Stimulated activated CD8-positive, alpha-beta memory T cell treated with anti-CD3 and anti-CD28 coated beads, Interleukin-12 subunit alpha, Interleukin-12 subunit beta, amount 100 ng/mL, for 1 hour (primary cell): ENCODE data around the gene TMPRSS9.
"Not testable (repeated sequence)": the region's sequence is repeated elsewhere in the genome, so short reads cannot be mapped to it uniquely, and the experiment has no call there.

Source experiments
- DNase-seq: peaks from one replicate; pipeline ENCODE4 v3.0.0-alpha.2; 2020; ENCODE audit warnings: low read depth

TMPRSS9 gene

DNA sequence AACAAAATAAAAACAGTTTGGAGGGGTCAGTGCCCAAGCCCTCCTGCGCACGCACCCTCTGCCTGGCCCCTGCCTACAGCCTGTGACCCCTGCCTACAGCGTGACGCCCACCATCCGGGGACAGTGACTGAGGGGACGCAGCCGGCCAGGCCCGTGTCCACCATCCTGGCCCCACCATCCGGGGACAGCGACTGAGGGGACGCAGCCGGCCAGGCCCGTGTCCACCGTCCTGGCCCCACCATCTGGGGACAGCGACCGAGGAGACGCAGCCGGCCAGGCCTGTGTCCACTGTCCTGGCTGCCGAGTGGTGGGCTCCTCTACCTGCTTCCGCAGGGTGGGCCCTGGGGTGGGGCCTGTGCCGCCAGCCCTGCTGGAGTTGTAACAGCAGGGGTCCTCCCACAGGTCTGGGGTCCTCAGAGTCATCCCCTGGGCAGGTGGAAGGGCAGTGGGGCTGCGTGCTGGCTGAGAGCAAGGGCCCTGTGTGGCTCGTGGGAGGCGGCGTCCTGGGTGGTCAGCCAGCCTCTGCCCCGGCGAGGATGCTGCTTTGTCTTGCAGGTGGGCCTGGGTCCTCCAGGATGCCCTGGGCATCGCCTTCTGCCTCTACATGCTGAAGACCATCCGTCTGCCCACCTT is 17.3 kb upstream of the TMPRSS9 start:
- no peak for DNase-seq

DNA sequence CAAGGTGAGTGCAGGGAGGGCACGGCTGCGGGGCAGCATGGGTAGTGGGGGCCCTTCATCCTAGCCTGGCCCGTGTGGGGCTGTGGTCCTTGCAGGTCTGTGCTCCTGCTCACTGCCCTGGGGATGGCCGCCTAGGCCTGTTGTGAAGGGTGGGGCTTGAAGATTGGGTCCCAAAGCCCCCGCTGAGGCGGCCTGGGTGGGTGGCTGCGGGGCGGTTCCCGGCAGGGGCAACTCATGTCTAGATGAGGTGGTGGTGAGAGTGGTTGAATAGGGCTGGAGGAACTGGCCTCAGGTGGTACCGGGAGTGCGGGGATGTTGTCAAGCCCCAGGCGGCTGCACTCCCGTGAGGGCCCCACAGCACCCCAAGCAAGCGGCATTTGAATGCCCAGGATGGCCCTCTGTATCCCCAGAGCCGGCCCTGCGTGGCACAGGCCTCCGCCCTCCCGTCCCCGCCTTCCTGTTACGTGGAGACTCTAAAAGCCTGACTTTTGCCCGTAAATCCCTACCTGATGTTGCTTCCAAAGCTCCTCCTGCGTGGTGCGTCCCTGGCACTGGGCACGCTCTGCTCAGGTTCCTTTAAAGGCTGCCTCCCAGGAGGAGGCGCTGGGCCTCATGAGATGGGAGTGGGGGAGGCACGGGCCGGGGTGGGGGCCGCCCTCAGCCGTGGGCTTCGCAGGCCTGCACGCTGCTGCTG is 16.6 kb upstream of the TMPRSS9 start:
- no peak for DNase-seq

DNA sequence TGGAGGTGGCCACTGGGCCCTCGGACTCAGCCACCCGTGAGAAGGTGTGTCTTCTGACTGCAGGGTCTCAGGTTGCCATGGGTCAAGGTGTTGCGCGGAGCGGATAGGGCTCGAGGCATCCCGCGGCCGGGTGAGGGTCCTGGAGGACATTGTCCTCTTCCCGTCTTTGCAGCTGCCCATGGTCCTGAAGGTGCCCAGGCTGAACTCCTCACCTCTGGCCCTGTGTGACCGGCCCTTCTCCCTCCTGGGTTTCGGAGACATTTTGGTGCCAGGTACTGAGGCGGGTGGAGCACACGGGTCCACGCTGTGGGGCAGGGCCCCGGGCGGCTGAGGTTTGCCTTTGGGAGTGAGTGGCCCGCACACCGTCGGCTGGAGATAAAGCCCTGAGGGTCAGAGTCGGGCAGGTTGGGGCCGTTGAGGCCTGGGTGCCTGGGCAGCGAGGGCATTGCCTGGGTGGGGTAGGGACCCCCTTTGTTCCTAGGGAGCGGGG is 15.6 kb upstream of the TMPRSS9 start:
- no peak for DNase-seq

DNA sequence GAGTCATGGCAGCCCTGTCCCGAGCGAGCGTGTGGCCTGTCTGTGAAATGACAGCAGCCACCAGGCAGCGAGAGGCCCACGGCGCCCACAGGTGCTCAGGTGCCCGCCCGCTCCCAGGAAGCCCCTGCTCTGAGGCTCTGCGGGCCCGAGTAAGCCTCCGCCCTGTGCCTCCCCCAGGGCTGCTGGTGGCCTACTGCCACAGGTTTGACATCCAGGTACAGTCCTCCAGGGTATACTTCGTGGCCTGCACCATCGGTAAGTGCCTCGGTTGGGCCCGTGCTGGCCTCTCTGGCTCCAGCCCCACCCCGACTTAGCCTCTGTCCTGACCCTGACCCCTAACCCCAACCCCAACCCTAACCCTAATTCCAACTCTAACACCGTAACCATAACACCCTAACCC is 15.0 kb upstream of the TMPRSS9 start:
- no peak for DNase-seq

DNA sequence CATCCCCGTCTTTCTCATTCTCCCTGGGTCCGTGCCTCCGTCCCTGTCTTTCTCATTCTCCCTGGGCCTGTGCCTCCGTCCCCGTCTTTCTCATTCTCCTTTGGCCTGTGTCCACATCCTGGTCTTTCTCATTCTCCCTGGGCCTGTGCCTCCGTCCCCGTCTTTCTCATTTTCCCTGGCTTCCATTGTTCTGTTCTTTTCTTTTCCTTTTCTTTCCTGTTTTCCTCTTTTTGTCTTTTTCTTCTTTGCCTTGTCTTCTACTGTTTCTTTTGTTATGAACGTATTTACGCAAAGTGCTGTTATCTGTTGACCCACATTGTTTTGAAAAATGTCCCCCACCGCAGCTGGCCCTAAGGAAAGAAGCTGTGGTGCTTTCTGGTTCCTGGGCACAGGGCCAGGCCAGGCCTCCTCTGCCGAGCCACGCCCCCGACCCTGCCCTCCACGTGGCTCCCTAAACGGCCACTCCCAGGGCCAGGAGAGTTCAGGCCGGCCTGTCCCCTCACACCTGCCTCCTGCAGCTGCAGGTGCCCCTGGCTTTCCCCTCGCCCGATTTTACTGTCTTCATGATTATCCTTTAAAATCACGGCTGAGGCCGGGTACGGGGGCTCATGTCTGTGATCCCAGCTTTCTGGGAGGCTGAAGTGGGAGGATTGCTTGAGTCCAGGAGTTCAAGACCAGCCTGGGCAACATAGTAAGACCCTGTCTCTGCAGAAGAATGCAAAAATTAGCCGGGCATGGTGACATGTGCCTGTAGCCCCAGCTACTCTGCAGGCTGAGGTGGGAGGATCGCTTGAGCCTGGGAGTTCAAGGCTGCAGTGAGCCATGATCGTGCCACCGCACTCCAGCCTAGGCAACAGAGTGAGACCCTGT is 14.0 kb upstream of the TMPRSS9 start:
- DNase-seq, result no peak

DNA sequence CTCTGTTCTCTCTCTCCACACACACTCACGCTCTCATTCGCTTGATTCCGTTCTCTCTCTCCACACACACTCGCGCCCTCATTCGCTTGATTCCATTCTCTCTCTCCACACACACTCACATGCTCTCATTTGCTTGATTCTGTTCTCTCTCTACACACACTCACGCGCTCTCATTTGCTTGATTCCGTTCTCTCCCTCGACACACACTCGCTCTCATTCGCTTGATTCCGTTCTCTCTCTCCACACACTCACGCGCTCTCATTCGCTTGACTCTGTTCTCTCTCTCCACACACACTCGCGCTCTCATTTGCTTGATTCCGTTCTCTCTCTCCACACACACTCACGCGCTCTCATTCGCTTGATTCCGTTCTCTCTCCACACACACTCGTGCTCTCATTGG is 10.2 kb upstream of the TMPRSS9 start:
- not testable (repeated sequence) for DNase-seq

DNA sequence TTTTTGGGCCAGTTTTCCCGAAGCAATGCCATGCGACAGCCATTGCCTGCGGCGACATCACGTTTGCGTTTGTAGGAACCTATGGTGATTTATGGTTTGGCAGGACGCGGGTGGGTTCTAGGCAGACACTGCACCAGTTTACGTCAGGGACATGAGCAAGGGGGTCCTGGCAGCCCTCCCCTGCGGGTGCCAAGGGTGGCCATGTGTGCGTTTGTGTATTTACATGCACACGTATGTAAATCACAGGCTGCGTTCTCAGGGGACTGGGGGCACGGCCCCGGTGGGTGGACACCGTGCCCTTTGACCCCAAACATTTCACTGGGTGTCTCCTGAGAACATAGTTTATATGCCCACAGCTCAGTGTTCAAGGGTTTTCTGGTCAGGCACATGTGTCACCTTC is 9.4 kb upstream of the TMPRSS9 start:
- no peak for DNase-seq

DNA sequence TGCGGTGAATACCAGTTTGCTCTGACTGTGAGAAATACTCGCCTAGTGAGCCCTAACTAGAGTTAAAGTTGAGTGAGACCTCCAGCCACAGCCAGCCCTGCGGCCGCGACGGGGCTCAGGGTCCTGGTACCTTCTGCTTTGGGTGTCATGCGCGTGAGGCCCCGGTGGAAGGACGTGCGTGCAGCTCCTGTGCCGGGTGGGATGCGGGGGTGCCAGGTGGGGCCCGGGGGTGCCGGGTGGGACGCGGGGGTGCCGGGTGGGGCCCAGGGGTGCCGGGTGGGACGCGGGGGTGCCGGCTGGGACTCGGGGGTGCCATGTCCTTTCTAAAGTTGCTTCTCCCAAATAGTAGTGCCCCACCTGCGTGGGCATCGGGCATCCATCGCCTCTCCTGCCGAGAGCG is 8.5 kb upstream of the TMPRSS9 start:
- no peak for DNase-seq

DNA sequence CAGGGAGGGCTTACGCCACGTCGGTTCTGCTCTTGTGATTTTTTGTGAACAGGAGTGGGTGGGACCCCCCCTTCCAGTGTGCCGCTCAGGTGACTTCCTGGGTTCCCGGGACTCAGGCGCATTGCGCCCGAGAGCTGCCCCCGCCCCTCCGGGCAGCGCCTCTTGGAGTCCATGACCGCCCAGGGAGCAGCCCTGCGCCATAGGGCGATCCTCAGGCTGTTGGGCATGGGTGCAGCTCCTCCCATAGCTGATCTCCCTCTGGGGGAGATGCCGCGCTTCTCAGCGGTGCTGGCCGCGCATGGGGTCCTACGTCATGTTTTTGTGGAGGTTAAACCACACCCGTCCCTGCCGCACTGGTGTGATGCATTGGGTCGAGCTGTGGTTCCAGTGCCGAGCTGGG is 7.9 kb upstream of the TMPRSS9 start:
- DNase-seq, result no peak

DNA sequence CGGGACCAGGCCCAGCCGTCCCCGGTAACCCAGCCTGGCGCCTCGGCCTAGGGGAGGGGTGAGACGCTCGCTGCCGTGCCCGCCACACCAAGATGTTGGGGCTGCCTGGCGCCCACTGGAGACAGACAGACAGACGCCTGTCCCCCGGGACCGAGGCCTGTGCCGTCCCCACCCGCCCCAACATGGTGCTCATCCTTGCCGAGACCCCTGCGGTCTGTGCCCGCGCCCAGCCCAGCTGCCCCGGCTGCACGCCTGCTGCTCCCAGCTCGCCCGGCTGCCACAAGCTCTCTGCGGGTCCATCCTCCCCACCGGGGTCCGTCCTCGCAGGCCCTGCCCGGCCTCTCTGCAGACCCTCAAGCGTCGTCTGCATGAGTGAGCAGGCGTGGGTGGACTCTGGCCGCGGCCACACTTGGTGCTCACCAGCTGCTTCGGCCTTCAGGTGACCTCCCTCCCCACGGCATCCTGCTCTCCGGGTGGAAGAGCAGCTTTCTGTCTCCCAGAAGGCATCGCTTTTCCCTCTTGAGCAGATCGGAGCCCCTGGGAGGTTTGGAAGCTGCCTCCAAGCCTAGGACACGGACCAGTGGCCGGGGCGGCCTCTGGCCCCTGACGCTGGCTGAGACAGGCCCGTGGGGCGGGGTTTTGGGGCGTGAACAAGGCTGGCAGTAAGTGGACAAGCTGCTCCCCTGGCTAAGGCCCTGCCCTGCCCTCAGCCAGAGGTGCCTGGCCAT is 6.7 kb upstream of the TMPRSS9 start:
- no peak for DNase-seq

DNA sequence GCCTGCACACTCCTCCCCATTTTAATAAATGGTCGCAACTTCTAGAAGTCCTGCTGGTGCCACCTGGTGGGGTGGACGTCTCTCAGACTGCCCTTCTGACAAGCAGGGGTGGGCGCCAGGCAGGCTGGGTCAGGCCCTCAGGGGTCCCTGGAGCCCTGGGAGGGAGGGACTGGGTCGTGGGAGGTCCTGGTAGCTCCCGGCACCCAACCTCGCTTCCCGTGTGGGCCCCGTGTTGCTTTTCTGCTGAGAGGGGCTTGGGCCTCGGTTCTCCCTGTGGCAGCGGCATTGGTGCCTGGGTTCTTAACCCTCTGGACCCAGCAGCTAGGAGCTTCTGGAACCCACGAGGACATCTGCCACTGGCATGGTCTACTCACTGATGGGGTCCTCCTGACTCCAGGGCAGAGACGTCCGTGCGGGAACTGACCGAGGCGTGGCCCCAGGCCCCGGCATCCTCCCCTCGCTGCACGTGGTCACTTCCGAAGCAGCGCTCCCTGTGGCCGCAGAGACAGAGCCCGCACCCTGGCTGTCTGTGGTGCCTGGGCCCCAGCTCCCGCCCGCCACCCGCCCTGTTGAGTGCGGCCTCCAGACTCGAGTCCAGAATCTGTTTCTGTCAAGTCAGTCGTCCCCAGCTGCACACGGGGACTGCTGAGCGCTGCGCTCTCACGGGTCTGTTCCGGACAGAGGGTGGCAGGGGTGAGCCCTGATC is 6.0 kb upstream of the TMPRSS9 start:
- DNase-seq, result no peak

DNA sequence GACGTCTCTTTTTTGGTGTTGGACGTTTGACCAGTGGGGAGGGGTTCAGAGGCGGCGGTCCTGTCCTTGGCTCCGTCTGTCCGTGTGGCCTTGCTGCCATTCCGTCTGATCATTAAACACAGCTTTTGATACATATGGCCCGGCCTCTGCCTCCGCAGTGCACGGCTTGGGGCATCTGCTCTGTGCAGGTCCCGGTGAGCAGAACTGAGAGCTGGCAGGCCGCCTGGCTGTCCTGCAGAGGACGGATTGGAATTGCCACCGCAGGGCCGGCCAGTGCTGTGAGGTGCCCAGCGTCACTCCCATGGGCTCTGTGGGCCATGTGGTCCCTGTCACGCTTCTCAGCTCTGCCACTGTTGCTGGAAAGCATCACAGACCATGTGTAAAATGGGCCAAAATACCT is 5.4 kb upstream of the TMPRSS9 start:
- no peak for DNase-seq

DNA sequence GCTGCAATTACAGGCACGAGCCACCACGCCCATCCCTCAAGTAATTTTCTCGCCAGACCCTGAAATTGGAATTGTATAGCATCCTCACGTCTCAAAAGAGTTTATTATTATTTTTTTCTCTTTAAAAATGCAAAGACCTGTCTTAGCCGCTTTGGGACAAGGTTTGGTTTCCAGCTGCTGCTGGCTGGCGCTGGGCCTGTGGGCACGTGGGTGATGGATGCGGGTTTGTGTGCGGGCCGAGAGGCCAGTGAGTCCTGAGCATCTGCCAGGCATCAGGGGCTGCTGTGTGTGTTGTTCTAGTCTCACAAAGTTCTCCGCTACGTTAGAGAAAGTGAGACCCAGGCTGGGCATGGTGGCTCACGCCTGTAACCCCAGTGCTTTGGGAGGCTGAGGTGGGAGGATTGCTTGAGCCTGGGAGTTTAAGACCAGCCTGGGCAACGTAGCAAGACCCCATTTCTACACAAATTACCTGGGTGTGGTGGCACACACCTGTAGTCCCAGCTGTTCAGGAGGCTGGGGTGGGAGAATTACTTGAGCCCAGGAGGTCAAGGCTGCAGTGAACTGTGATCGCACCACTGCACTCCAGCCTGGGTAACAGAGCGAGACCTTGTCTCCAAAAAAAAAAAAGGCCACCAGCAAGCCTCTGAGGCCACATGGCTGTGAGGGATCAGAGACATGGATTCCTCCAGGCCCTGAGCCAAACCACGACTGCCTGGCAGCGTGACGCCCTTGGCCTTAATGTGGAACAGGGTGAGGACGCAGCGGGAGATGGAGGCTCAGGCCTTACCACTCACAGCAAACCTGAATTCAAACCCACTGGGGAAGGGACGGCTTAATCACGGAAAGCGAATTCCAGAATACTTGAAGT is 4.7 kb upstream of the TMPRSS9 start:
- DNase-seq, result no peak

DNA sequence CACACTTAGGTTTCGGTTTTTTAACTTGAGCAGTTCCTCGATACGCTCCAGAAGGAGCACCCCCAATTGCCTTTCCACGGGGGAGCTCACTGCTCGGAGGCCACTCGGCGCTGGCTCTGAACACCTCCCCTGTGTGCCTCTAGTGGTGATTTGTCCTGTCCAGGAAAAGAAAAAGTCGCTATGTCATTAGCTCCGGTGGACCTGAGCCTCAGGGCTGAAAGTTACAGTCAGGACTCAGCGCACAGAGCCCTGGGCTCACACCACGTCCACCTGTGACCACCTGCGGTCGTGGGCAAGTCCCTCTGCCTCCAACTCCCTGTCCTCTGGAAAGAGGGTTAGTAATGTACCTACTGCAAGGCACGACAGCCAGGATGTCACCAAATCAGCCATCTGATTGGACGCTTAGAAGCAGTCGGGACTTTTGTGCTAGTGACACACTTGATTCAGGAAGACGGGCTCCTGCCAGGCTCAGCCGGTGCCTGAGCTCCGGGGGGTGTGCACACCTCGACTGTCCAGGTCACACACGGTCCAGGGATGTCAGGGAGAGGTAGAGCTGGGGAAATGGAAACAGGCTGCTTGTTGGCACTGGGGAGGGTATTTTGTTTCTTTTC is 3.9 kb upstream of the TMPRSS9 start:
- DNase-seq, result no peak

DNA sequence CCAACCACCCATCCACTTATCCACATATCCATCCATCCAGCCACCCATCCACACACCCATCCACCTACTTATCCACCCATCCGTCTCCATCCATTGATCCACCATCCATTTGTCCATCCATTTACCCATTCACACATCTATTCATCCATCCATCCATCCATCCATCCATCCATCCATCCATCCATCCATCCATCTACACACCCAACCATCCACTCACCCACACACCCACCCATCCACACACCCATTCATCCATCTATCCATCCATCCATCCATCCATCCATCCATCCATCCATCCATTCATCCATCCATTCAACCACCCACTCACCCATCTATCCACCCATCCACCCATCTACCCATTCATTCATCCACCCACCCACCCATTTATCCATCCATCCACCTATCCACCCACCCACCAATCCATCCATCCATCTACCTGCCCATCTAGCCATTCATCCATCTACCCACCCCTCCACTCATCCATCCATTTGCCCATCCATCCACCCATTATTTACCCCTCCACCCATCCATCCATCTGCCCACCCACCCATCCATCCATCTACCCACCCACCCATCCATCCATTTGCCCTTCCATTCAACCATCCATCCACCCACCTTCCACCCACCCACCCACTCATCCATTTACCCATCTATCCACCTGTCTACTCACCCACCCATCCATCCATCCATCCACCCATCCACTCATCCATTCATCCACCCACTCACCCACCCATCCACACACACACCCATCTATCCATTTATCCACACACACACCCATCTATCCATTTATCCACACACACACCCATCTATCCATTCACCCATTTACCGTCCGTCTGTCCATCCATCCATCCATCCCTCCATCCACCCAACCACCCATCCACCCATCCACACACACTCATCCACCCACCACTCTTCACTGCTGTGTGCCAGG is 2.5 kb upstream of the TMPRSS9 start:
- DNase-seq, result no peak

DNA sequence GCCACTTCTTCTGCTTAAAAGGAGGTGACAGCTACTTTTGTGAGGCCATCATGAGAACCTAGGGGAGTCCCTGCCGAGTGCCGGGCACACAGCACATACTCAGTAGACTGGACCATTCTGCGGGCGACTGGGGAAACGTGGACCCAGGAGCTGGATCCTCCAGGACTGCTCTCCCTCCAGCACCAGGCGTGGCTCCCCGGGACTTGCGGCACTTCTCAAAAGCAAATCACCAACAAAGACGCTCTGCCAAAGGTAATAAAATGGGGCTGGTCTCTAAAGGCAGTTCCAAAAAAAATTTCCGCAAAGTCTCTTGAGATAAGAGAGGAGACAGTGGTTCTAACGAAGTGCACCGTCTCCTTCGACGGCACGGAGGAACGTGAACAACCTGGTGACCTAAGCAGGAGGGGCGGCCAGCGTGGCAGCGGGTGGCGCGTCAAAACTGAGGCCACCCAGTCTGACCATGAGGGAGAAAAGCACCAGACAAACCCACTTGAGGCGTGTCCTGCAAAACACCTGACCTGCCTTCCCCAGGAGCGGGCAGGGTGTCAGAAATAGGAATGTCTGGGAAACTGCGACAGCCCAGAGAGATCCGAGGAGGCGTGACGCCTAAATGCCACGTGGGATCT is 1.4 kb upstream of the TMPRSS9 start:
- DNase-seq, result no peak

DNA sequence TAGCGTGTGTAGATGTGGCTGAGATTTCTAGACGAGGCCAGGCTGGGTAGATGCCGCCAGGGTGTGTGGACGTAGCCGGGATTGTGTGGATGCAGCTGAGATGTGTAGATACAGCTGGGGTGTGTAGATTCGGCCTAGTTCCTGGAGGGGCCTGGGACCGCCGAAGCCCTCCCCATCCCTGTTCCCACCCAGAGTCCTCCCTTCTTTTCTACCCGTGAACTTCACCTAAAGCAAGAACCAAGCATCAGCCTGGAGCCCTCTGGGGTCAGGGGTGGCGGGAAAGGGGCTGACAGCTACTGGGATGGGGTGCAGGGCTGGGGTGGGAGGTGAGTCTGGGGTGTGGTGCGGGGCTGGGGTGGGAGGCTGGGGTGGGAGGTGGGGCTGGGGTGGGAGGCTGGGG is 768 bp downstream of the TMPRSS9 start:
- DNase-seq, result no peak

DNA sequence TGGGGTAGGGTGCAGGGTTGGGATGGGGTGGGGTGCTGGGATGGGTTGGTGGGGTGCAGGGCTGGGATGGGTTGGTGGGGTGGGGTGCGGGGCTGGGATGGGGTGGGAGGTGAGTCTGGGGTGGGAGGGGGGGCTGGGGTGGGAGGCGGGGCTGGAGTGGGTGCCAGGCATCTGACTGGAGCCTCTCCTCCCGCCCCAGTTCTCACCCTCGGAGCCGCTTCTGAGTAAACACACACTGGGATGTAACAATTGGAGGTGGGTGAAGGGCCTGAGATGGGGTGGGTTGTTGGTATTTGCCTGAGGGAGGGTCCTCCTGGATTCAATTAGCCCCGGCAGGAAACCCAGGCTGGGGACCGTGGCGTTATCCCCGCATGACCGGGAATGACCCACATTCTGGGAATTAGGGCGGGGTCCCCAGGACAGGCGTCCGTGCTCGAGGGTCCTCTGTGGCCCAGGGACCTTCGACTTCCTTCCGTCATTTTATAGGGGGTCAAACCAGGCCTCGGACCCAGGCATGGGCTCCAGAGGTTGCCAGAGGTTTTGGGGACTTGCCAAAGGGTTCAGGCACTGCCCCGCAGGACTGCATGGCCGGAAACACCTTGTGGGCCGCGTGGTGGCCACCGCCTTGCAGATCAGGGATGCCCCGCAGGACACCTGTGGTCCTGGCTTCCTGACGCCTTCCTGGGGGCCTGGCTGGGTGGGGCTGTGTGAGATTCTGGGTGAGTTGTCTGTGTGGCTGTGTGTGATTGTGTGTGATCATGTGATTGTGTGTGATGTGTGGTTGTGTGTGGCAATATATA is 1.4 kb downstream of the TMPRSS9 start:
- no peak for DNase-seq
